G401.6 (cell line): ENCODE measurements around the gene SMPDL3B.

Source experiments
- FAIRE-seq: peaks from 2 replicates; lab custom pipeline; 2012; peaks lifted over from hg19 to GRCh38; lab: Jason Lieb, UNC

SMPDL3B gene

GRCh38 chr1:27940870-27941560 lies 6.2 kb downstream of the SMPDL3B start:
- FAIRE-seq: no peak

GRCh38 chr1:27941671-27942540 lies 7.1 kb downstream of the SMPDL3B start:
- no peak for FAIRE-seq

- FAIRE-seq: no peak
These were observed 10.2 kb downstream of the SMPDL3B start for GRCh38 chr1:27945020-27945419.

- no peak for FAIRE-seq
These were observed 14.2 kb downstream of the SMPDL3B start for GRCh38 chr1:27949027-27949426.

GRCh38 chr1:27951396-27951795 lies 16.6 kb downstream of the SMPDL3B start:
- FAIRE-seq: no peak

- FAIRE-seq: no peak
These were observed 17.3 kb downstream of the SMPDL3B start for GRCh38 chr1:27952147-27952546.

- FAIRE-seq: no peak
These were observed 19.4 kb downstream of the SMPDL3B start for GRCh38 chr1:27954186-27954585.

- FAIRE-seq: no peak
These were observed 20.3 kb downstream of the SMPDL3B start for GRCh38 chr1:27955076-27955475.

- no peak for FAIRE-seq
These were observed 22.0 kb downstream of the SMPDL3B start for GRCh38 chr1:27956761-27957160.

GRCh38 chr1:27957655-27958054 lies 22.9 kb downstream of the SMPDL3B start:
- FAIRE-seq: no peak

- no peak for FAIRE-seq
These were observed 23.7 kb downstream of the SMPDL3B start for GRCh38 chr1:27958513-27958912.

GRCh38 chr1:27959792-27960603 lies 25.2 kb downstream of the SMPDL3B start, which contains the start of gene XKR8:
Gene XKR8, plus strand, starts transcription at chr1:27959973. Its CDS starts 97 bp downstream, at chr1:27960070.
- no peak for FAIRE-seq

GRCh38 chr1:27960762-27961645 lies 26.2 kb downstream of the SMPDL3B start:
- FAIRE-seq: no peak

- FAIRE-seq: no peak
These were observed 26.9 kb downstream of the SMPDL3B start for GRCh38 chr1:27961646-27962221.

- no peak for FAIRE-seq
These were observed 28.6 kb downstream of the SMPDL3B start for GRCh38 chr1:27963393-27963792.

- no peak for FAIRE-seq
These were observed 31.8 kb downstream of the SMPDL3B start for GRCh38 chr1:27966402-27967105.

GRCh38 chr1:27967106-27967883 lies 32.5 kb downstream of the SMPDL3B start:
- FAIRE-seq: no peak

GRCh38 chr1:27967884-27968466 lies 33.2 kb downstream of the SMPDL3B start:
- FAIRE-seq: no peak

GRCh38 chr1:27968692-27969091 lies 33.9 kb downstream of the SMPDL3B start:
- FAIRE-seq: no peak
